Fibroblast of peridontal ligament (primary cell): ENCODE data around the gene CXCL16.

ENCODE experiments used
- DNase-seq: peaks from one replicate; pipeline ENCODE4 v3.0.0-alpha.2; 2010; ENCODE audit errors: extremely low read depth

CXCL16 gene

GRCh38 chr17:4739122-4740024 lies at the start of gene CXCL16, which contains the start of gene ZMYND15:
Gene CXCL16, minus strand, starts transcription at chr17:4739928. Its CDS starts 589 bp downstream, at chr17:4739339.
Gene ZMYND15, plus strand, starts transcription at chr17:4739833. Its CDS starts 716 bp downstream, at chr17:4740549.
- DNase-seq = peak; percentile 38

- DNase-seq = no peak
These were observed 49.3 kb upstream of the CXCL16 start, which contains the start of gene GLTPD2 for GRCh38 chr17:4788807-4789700. Gene GLTPD2, plus strand, starts transcription at chr17:4788964. Its CDS starts 48 bp downstream, at chr17:4789012.

GRCh38 chr17:4788159-4788806 lies 48.6 kb upstream of the CXCL16 start:
- peak; percentile 43 for DNase-seq

- DNase-seq = peak; percentile 38
These were observed 46.8 kb upstream of the CXCL16 start for GRCh38 chr17:4786516-4786915.

- DNase-seq = peak; percentile 42
These were observed 46.4 kb upstream of the CXCL16 start, which contains the start of gene VMO1 for GRCh38 chr17:4786106-4786511. Gene VMO1, minus strand, starts transcription at chr17:4786364. Its CDS starts 12 bp downstream, at chr17:4786352.

- no peak for DNase-seq
These were observed 45.8 kb upstream of the CXCL16 start for GRCh38 chr17:4785311-4786105.

GRCh38 chr17:4782652-4783051 lies 42.9 kb upstream of the CXCL16 start:
- DNase-seq = no peak

GRCh38 chr17:4780325-4780955 lies 40.7 kb upstream of the CXCL16 start:
- no peak for DNase-seq

GRCh38 chr17:4777969-4778760 lies 38.4 kb upstream of the CXCL16 start:
- no peak for DNase-seq

GRCh38 chr17:4772235-4772613 lies 32.5 kb upstream of the CXCL16 start:
- DNase-seq = no peak

- no peak for DNase-seq
These were observed 31.9 kb upstream of the CXCL16 start, which contains the start of gene TM4SF5 for GRCh38 chr17:4771519-4772234. Gene TM4SF5, plus strand, starts transcription at chr17:4771886. Its CDS starts 37 bp downstream, at chr17:4771923.

- DNase-seq = peak; percentile 29
These were observed 29.9 kb upstream of the CXCL16 start for GRCh38 chr17:4769628-4770027.

GRCh38 chr17:4768298-4768697 lies 28.6 kb upstream of the CXCL16 start:
- no peak for DNase-seq

GRCh38 chr17:4766723-4767122 lies 27.0 kb upstream of the CXCL16 start:
- no peak for DNase-seq

- DNase-seq = peak; percentile 42
These were observed 26.5 kb upstream of the CXCL16 start for GRCh38 chr17:4766201-4766600.

- DNase-seq = no peak
These were observed 24.9 kb upstream of the CXCL16 start for GRCh38 chr17:4764595-4764994.

- no peak for DNase-seq
These were observed 20.1 kb upstream of the CXCL16 start for GRCh38 chr17:4759776-4760236.

GRCh38 chr17:4753392-4753791 lies 13.7 kb upstream of the CXCL16 start:
- no peak for DNase-seq

- DNase-seq = no peak
These were observed 12.2 kb upstream of the CXCL16 start for GRCh38 chr17:4751932-4752331.
